ENCODE data around the gene NTRK2. TPM values are rescaled to one million over a fixed set of nuclear protein-coding genes. Genes with fewer than 3 reads are reported as not detected.

Gene NTRK2
- 1 to 10 TPM in 4 of 5 donors, under 1 TPM in 1; 0.81 to 2.7 (median 1.6) TPM for polyA plus RNA-seq (ENCODE audit: insufficient read depth in 1 of 5, insufficient read length in 5 of 5, low replicate concordance in 1 of 5)
- long read RNA-seq, donor 1, full-length matches to known transcripts: 1 of 1 reads
- long read RNA-seq, donor 1, partial matches to known transcripts: 0 of 1 reads
- long read RNA-seq, donor 1, other reads (novel, unspliced or antisense): 0 of 1 reads
- long read RNA-seq, donor 2: 0 reads
- long read RNA-seq, donor 3: 0 reads
- long read RNA-seq, donor 4: 0 reads
- long read RNA-seq, donor 5: 0 reads
- long read RNA-seq, donor 6: 0 reads
- long read RNA-seq, donor 7: 0 reads
- long read RNA-seq, donor 8: 0 reads

DNA sequence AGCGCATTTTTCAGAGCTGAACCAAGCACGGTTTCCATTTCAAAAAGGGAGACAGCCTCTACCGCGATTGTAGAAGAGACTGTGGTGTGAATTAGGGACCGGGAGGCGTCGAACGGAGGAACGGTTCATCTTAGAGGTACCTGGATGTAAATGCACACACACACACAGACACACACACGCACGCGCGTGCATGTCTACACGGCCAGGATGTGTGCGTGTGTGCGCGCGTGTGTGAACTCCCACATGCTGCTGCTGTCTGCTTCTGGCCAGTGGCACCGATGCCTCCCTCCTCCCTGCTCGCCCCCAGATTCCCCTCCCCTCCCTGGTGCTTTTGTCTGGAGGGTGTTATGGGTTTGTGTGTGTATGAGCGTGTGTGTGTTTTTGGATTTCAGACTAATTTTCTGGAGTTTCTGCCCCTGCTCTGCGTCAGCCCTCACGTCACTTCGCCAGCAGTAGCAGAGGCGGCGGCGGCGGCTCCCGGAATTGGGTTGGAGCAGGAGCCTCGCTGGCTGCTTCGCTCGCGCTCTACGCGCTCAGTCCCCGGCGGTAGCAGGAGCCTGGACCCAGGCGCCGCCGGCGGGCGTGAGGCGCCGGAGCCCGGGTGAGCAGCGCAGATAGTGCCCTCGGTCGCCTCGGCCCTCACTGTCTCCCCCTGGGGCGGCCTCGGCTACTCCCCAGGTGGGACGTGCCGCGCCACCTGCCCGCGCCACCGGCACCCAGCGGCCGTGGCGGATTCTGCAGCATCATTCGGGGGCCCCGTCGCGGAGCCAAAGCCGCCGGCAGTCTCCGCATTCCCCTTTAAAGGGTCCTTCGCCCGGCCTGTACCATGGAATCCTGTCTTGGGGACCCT lies at the start of gene NTRK2:
Gene NTRK2, plus strand, starts transcription at position 442 of the 850 bp plus-strand sequence. CDS start 1,020 bp downstream, outside the sequence.
- DNase-seq: peak; percentile 6 to 20

DNA sequence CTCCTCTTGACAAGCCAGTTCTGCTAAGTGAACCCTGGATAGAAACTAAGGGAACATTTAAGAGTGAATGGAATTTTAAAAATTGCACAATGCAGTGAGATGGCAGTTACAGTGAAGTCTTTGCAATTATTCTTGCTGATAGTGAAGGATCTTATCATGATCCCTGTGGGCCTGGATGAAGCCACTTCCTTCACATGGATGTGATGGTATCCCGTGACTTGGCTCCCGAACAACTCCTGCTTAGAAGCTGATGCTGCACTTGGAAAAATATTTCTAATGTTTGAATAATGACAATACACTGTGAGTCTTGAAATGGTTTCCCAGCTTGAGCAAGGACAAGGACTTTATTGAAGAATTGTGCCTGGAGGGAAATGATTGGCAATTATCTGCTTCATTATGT lies 49.2 kb upstream of the NTRK2 start:
- DNase-seq: no peak

DNA sequence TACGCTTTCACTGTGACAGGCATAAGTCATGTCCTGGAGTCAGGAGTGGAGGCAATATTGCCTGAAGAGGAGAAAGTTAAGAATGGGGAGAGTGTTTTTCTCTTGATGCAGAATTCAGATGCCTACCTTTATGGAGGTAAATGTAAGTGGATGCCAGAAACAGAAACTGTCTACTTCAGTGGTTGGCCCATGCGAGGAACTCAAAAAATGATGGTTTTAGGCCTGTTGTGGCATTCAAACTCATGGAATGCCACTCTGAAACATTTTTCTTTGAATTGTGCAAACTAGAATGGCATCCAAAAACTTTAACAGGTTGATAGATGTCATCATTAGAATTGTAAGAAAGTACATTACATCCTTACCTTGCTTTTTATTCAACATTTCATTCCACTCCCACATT lies 47.7 kb upstream of the NTRK2 start:
- DNase-seq: no peak

DNA sequence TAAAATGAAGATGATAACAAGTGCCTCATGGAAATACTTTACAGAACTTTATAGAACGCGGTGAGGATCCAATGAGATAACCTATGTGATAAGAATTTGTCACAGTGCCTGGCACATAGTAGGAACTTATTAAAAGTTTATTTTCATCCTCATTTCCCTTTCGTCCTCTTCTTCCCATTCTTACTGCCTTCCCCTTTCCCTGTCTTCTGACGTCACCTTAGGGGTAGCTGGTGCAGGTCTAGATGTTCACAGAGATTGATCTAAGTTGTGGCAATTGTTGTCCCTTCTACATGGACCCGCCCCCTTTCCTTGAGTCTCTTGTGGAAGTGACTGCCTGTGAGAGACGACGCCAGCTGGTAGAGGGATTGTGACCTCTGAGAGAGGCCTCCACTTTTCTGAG lies 46.5 kb upstream of the NTRK2 start:
- no peak for DNase-seq

DNA sequence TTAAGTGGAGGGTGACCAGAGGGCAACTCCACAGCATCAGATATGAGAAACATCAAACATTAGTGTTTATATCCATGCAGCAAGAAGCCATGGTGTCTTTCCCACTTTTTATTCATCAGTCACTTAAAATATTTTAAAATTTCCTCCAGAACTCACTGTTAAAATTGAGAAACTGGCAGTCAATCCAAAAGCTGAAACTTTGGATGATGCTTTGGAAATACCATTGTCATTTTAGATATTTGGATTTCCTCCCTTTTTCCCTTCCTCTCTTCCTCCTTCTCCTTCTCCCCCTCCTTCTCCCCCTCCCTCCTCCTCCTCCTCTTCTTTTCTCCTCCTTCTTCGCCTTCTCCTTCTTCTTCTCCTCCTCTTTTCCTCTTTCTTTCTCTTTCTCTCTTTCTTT lies 33.1 kb upstream of the NTRK2 start:
- no peak for DNase-seq

DNA sequence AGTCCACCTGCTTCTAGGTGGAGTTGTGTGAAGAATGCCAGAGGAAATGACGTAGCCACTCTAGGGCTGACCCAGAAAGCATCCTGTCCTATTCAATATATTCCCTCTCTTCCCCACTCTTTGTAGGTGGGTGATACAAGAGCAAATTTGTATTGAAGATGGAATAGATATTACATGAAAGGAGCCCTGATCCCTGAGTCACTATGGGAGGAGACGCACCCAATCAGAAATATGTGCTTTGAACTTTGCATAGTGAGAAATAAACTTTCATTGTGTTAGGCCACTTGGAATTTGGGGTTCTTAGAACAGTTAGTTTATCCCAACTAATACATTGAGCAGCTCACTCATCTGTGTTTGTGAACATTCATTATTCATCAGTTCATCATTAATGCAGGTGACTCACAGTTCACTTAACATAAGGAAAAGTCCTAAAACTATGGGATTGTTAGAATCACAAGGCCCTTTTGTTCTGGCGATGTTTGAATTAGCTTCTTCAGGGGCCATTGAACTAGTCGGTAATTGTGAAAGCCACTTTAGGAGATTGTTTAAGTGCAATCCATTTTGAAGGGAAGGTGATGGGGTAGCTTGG lies 26.9 kb upstream of the NTRK2 start:
- no peak for DNase-seq

DNA sequence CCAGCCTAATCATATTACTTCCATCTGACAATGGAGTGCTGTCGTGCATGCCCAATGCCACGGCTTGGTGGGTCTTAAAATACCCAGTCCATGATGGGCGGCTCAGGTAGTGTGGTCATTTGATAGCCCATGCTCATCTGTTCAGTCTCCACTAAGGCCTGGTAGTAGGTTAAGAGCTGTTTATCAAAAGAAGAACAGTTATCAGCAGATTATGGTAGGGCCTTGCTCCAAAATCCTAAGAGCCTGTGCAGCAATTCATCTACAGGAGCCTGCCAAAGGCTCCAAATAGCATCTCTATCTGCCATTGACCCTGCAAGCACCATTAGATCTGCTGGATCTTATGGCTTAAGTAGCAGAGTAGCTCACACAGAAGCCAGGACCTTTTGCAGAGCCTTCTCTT lies 21.8 kb upstream of the NTRK2 start:
- DNase-seq: no peak

DNA sequence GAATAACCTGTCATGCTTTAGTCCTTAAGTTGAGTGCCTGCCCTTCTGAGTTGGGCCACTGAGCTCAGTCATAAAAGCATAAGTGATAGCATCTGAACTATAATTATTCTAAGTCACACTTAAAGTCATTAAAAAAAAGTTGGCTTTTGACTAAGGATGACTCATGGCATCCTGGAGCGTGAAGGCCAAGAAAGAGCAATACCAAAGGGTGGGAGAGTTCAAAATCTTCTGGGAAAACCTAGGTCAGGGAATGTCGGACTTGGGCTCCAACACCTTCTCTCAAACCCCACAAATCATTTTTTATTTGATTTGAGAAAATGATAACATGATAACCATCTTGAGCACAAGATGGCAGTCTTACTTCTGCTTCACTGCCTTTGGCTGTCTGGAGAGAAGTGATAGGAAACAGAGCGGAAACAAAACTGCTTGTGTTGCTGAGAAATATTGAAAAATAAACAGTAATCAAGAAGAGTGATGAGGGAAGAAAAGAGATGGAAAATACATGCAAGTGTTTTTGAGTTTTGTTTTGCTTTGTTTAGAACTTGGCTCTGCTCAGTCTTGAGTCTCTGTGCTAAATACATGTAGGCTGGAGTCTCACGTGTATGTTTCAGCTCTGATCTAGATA lies 16.9 kb upstream of the NTRK2 start:
- DNase-seq: peak in 1 of 2 donors; percentile 2

DNA sequence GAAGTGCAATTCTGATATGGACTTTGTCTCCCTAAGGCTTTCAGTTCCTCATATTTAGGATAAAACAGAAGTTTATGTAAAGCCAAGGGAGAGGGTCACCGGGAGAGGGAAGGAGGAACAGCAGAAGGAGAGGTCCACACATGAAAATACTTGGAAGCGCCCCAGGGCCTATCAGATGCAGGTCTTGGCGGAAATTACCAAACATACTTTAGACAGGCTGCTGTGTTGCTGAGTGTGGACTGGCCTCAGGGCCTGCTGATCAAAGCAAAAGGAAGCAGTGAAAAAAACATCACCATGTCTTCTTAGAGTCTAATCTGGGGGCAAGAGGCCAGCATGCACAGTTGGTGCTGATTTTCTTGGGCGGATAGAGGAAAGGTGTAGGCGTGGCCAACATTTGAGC lies 14.1 kb upstream of the NTRK2 start:
- no peak for DNase-seq

DNA sequence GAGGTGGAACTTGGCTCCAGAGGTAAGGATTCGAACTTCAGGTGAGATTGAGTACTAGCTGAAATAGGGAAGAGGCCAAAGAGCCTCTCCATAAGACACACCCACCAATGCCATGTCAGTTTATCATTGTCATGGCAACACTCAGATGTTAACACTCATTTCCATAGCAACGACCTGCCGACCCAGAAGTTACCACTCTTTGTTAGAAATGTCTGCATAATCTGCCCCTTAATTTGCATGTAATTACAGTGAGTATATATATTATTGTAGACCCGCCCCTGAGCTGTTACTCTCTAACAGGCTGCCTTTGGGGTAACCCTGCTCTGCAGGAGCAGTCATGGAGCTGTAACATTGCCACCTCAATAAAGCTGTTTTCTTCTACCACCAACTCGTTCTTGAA lies 10.2 kb upstream of the NTRK2 start:
- no peak for DNase-seq

DNA sequence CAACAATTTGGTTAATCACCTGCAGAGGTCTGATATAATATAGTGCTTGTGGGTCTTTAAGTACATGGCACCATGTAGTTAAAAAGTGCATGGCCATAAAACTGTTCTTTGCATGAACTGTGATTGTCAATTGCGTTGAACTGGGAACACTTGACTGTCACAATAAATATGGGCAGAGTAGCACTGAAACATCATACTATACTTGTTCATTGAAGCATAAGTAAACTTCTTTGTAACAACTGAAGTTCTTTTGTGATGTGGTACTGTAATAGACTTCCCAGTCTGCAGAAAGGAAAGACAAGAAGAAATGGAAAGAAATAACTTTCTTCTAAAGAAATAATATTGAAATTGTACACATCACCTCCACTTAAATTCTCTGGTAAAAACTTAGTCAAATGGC lies 9.8 kb upstream of the NTRK2 start:
- DNase-seq: no peak

DNA sequence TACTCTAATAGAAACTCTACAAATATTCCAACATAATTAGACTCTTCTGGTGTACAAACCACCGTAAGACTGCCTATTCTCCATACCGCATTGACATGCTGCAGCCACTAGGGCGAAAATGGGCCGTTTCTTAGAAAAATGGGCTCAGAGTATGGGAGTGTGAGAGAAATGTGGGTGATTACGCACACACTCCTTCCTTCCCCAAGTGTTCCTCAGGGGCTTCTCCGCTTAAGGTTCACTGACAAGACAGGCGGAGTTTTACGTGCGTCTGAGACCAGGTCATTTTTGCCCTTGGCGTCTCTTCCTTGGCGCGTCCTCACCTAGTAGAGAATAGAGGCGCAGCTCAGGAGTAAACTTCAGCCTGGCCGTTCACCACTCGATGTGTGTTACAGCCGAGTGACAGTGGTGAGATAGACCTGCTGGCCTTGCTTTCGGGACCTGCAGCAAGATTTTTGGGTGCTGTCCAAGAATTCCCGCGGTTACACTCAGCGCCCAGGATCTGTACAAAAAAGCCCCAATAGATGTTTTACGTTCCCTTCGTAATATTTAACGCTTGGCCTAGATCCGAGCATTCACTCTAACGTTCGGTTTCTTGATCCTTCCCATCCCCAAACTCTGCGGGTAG lies 1.8 kb upstream of the NTRK2 start:
- peak in 1 of 2 donors; percentile 14 for DNase-seq

DNA sequence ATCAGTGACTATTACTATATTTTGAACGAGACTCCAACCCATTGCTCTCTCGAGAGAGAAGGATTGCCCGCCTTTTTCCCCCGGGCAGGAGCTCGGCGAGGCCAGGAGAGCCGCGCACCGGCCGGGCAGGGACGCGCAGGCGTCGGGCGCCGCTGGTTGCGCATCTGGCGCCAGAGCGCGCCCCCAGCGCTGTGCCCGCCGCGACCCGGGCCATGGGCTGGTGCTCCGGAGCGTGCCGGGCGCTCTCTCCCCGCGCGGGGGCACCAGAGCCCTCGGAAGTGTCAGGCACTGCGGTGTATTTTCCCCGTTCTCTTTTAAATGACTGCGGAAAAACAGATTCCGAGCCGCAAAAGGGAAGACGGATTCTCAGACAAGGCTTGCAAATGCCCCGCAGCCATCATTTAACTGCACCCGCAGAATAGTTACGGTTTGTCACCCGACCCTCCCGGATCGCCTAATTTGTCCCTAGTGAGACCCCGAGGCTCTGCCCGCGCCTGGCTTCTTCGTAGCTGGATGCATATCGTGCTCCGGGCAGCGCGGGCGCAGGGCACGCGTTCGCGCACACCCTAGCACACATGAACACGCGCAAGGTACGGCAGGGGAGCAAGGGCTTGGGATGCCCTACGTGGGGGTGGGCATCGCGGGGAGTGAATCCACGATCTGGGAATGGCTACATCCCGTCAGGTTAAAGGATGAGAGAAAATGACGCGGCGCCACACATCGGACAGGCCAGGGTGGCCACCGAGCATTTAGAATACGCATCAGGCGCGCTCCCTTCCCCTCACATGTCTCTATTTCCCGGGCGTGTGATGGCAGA lies 1.1 kb upstream of the NTRK2 start:
- DNase-seq: peak; percentile 59 to 62

DNA sequence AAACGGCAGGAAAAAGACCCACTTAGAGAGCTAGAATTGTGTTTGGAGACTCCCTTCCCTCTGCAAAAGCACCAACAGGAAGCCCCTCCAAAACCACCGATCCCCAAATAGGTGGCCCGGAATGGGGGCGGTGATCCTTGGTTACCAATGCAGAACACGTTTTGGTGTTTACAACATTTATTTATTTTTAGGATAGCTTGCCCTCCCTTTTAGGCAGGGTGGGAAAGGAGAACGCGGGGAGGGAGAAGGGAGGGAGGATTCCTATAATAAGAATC lies 579 bp upstream of the NTRK2 start:
- peak in 1 of 2 donors; percentile 1 for DNase-seq

DNA sequence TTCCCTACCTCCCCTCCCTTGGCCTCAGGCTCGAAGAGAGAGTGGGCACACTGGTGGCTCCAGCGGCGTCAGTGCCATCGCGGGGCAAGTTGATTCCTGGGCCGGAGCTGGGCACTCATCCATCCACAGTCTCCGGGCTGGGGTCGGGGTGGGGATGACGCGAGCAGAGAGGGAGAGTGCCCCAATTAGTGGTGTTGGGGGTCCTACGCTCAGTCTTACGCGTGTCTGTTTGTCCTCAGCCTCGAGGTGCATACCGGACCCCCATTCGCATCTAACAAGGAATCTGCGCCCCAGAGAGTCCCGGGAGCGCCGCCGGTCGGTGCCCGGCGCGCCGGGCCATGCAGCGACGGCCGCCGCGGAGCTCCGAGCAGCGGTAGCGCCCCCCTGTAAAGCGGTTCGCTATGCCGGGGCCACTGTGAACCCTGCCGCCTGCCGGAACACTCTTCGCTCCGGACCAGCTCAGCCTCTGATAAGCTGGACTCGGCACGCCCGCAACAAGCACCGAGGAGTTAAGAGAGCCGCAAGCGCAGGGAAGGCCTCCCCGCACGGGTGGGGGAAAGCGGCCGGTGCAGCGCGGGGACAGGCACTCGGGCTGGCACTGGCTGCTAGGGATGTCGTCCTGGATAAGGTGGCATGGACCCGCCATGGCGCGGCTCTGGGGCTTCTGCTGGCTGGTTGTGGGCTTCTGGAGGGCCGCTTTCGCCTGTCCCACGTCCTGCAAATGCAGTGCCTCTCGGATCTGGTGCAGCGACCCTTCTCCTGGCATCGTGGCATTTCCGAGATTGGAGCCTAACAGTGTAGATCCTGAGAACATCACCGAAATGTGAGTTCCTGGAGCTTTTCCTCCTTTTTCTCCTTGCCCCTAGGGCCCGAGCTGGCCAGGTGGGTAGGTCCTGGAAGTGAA lies 861 bp downstream of the NTRK2 start:
- DNase-seq: peak; percentile 2 to 5

DNA sequence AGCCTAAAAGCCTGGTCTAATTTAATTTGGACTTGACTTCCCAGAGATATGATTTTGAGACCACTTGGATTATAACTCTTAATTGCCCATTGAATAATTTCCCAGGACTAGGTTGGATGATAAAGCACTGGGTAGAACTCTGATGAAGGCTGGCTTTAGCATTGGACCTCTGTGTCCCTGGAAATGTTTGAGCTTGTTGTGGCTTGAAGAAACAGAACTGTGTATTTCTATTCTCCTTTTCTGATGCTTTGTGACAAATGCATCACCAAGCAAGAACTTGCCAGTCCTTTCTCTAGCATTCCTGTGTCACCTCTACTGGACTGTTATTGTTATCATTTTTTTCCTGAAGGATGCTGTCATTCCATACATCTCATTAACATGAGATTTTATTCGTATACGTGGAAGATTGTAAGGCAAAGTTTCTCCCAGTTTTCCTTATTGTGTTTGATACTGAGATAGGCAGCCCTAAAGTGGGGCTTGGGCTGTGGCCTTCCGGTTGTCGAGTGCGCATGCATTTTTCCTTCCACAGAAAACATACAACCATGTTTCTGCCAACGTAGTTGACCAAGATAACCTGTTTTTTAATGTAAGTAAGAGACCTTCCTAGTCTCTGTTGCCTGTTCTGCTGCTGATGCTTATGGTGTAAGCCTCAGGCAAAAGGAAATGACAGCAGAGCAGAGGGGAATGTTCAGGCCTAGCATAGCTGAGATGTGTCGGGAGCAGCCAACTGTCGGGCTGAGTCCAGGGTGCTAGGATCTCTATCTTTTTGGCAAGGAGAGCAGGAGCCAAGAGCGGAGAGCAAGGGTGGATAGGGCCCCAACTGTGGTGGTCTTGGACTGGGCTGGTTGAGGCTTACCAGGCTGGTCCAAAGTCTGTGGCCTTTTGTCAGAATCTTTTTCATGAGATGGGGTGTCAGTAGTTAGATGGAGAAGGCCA lies 2.3 kb downstream of the NTRK2 start:
- no peak for DNase-seq

DNA sequence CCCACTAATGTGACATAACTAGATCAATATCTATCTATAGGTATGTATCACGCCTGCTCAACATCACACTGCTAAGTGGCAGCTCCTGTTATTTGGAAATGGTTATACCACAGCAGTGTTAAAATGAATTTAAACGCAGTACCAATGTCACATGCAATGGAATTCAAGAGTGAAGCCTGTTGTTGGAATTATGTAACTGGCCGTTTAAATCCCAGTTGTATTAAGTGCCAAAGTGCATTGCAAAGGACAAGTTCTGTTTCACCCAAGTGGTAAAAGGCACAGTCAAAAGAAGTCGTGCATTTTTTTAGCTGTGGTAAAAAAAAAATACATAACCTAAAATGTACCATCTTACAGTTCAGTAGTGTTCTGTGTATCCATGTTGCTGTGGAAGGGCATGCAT lies 4.3 kb downstream of the NTRK2 start:
- DNase-seq: no peak

DNA sequence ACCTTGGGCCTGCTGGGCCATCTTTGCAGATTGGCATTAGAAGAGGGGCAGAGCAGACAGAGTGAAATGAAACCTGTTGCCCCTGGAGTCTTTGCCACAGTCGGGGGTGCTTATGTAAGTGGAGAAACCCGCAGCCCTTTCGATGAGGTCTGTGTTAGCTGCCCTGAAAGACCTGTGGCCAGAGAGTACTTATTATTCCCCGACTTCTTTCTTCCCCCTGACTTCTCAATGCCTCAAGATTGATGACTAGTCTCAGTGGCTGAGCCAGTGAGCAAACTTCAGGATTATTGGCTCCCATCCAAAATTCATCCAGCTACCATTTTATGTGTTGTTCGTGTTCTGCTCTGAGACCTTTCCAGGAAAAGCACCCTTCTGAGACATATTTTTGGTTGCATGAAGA lies 7.6 kb downstream of the NTRK2 start:
- DNase-seq: no peak

DNA sequence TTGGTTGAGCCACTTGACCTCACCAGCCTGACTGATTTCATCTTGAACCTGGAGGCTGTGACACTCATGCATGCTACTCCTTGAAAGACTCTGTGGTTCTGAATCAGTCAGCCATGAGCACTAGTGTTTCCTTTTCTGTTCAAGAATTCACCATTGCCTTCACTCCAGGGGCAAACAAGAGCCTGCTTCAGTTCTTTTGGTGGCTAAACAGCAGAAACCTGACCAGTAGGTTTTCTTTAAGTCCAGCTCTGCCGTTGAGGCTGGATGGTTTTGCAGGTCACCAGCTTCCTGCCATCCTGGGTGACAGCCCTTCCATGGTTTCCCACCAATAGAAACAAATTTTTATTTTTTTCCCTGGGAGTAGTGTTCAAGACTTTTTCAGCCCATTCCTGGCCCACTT lies 10.0 kb downstream of the NTRK2 start:
- no peak for DNase-seq

Data from right lung (tissue), 10 donors.